Vein endothelial cell (primary cell): ENCODE data around the gene TMEM53. TPM values are rescaled to one million over a fixed set of nuclear protein-coding genes. Genes with fewer than 3 reads are reported as not detected.
A peak's percentile ranks its signal among the peaks of the same experiment; 100 is the strongest.

Experiments
- small RNA-seq: library from RNA; depleted of rRNA; stranded (forward); fragments of <200 nt; gene quantifications from one replicate; pipeline ENCODE3, GENCODE V24; 2012
- total RNA-seq: library from RNA; depleted of rRNA; stranded (reverse); fragments of >200 nt; gene quantifications from 2 replicates; pipeline ENCODE4 v1.2.3, GENCODE V29; 2012

Gene TMEM53
- total RNA-seq, result 3.9 and 5.3 TPM in 2 replicates

GRCh38 chr1:44674113-44675000 lies at the start of gene TMEM53, which contains the start of gene ARMH1:
TMEM53 (minus strand) TSS chr1:44674481; CDS start chr1:44674391, 90 bp downstream.
ARMH1 (plus strand) TSS chr1:44674714; CDS start chr1:44689698, 14,984 bp downstream.

Small RNAs within 50 kb of the gene (small RNA-seq; reads per million reads assigned to genes)
- gene RNU5F-1, result 19.8 reads per million, percentile 97 among the genes with 10 or more reads in this experiment

Other genes with a start within 250 kb of the TMEM53 start
- 0.19 and 0.33 TPM in 2 replicates for gene ARMH1, start 233 bp upstream of the TMEM53 start, total RNA-seq
- gene RNU5D-1, start 56.7 kb upstream of the TMEM53 start, total RNA-seq, result not detected in 2 replicates
- 16.7 and 25.4 TPM in 2 replicates for gene KIF2C, start 65.4 kb upstream of the TMEM53 start, total RNA-seq
- 1,543 and 1,595 TPM in 2 replicates for gene RPS8, start 101.1 kb upstream of the TMEM53 start, total RNA-seq
- gene BEST4, start 113.7 kb upstream of the TMEM53 start, total RNA-seq, result 0.33 TPM in 1 of 2 replicates, not detected in the other
- gene PLK3, start 125.9 kb upstream of the TMEM53 start, total RNA-seq, result 47.4 and 49.3 TPM in 2 replicates
- gene DYNLT4, start 132.9 kb upstream of the TMEM53 start, total RNA-seq, result not detected in 2 replicates
- 17.3 and 32.7 TPM in 2 replicates for gene BTBD19, start 134.0 kb upstream of the TMEM53 start, total RNA-seq
- under 0.01 and 0.29 TPM in 2 replicates for gene PTCH2, start 168.8 kb upstream of the TMEM53 start, total RNA-seq